HepG2 (cell line): ENCODE data around the gene ROCK1. TPM values are rescaled to one million over a fixed set of nuclear protein-coding genes. Genes with fewer than 3 reads are reported as not detected.

ENCODE experiments used
- ATAC-seq: fragments of 200-7000 bp; cut with Tn5 transposase; 3 replicates; pipeline ENCODE4 v1.9.1; 2020; ENCODE audit warnings: mild to moderate bottlenecking, moderate library complexity
- BruUV-seq: library from RNA; stranded (reverse); fragments of 400-500 nt; replicated peaks from 2 replicates; lab custom pipeline; 2021; lab: Mats Ljungman, UMichigan
- CTCF ChIA-PET: fragments of 300-600 bp; formaldehyde crosslinking; extraction: SDS; loops from one replicate; lab custom pipeline; 2021; ENCODE audit warnings: low total read pairs, inconsistent platforms, low intra/inter-chr PET ratio; lab: Yijun Ruan, JAX
- POLR2A ChIA-PET: fragments of 350-600 bp; sonication (Branson Sonifier 250); formaldehyde crosslinking; loops from one replicate; lab custom pipeline; 2020; ENCODE audit warnings: antibody characterized with exemption, inconsistent platforms; lab: Yijun Ruan, JAX
- DNase-seq: peaks from one replicate; pipeline ENCODE4 v3.0.0-alpha.2; 2015; ENCODE audit warnings: low spot score
- FAIRE-seq: peaks from 3 replicates; lab custom pipeline; 2011; peaks lifted over from hg19 to GRCh38; lab: Jason Lieb, UNC
- H2AFZ ChIP-seq: one replicate; pipeline ENCODE4 v1.6.1; 2011; ENCODE audit warnings: low read length, inconsistent platforms
- H3K27ac ChIP-seq: fragments of 300-600 bp; 3 replicates; pipeline ENCODE4 v1.8.0; 2011; ENCODE audit warnings: mixed run types, mild to moderate bottlenecking, mixed read lengths, low read length, inconsistent platforms; ENCODE audit not compliant: insufficient read depth; ENCODE audit errors: extremely low read length
- H3K27me3 ChIP-seq, 2 experiments: fragments of 200-600 bp in 1 of 2; 2 replicates in 1 of 2; 3 replicates in 1 of 2; pipeline versions ENCODE4 v1.6.0 to v1.8.0; 2011; ENCODE audit warnings: low read length in 2 of 2, mild to moderate bottlenecking in 2 of 2, moderate library complexity in 2 of 2, inconsistent platforms in 1 of 2; ENCODE audit not compliant: insufficient read depth in 2 of 2, control insufficient read depth in 1 of 2
- H3K36me3 ChIP-seq, 2 experiments: fragments of 200-600 bp in 1 of 2; replicated peaks in 1 of 2; 2 replicates in 1 of 2; 3 replicates in 1 of 2; pipeline versions ENCODE4 v1.5.1 to v1.8.0; 2011; ENCODE audit warnings: low read length in 2 of 2, inconsistent platforms in 1 of 2; ENCODE audit not compliant: insufficient read depth in 2 of 2, control insufficient read depth in 1 of 2
- H3K4me1 ChIP-seq: 2 replicates; pipeline ENCODE4 v1.5.1; 2012; ENCODE audit warnings: low read length, inconsistent platforms; ENCODE audit not compliant: insufficient read depth
- H3K4me2 ChIP-seq: 2 replicates; pipeline ENCODE4 v1.6.0; 2011; ENCODE audit warnings: low read depth, low read length, inconsistent platforms
- H3K4me3 ChIP-seq, 3 experiments: fragments of 200-600 bp in 1 of 3; sonication (generic), shearing (Covaris generic) in 1 of 3; replicated peaks in 1 of 3; 2 replicates each; pipeline ENCODE4 v1.5.1; 2011 to 2016; ENCODE audit warnings: low read length in 3 of 3, inconsistent platforms in 2 of 3, low read depth in 2 of 3, mild to moderate bottlenecking in 2 of 3, control low read depth in 1 of 3, mixed read lengths in 1 of 3; ENCODE audit not compliant: insufficient read depth in 1 of 3
- H3K79me2 ChIP-seq: one replicate; pipeline ENCODE4 v1.6.1; 2011; ENCODE audit warnings: low read length, inconsistent platforms; ENCODE audit not compliant: insufficient read depth
- H3K9ac ChIP-seq: 2 replicates; pipeline ENCODE4 v1.6.0; 2011; ENCODE audit warnings: mild to moderate bottlenecking, low read depth, low read length, inconsistent platforms; ENCODE audit not compliant: insufficient read depth
- H3K9me3 ChIP-seq: 2 replicates; pipeline ENCODE4 v1.5.1; 2012; ENCODE audit warnings: mild to moderate bottlenecking, low read length
- H4K20me1 ChIP-seq: 2 replicates; pipeline ENCODE4 v1.6.0; 2011; ENCODE audit warnings: inconsistent platforms, mild to moderate bottlenecking, low read length, moderate library complexity; ENCODE audit not compliant: insufficient read depth
- GLI4 ChIP-seq: sonication (generic); formaldehyde crosslinking; IDR thresholded peaks from 2 replicates; pipeline ENCODE4 v1.5.1; 2020; ENCODE audit warnings: missing genetic modification reagents, mild to moderate bottlenecking, moderate library complexity, borderline replicate concordance
- HMGA1 ChIP-seq: sonication (generic); formaldehyde crosslinking; conservative IDR thresholded peaks from 2 replicates; pipeline ENCODE4 v1.4.0; 2020; ENCODE audit warnings: missing genetic modification reagents
- NFAT5 ChIP-seq: sonication (generic); formaldehyde crosslinking; IDR thresholded peaks from 2 replicates; pipeline ENCODE4 v1.4.0; 2020; ENCODE audit warnings: missing genetic modification reagents
- NR1H2 ChIP-seq: sonication (generic); formaldehyde crosslinking; IDR thresholded peaks from 2 replicates; pipeline ENCODE4 v1.8.1; 2022; ENCODE audit warnings: low read depth, missing genetic modification reagents, borderline replicate concordance
- ONECUT2 ChIP-seq: sonication (generic); formaldehyde crosslinking; IDR thresholded peaks from 2 replicates; pipeline ENCODE4 v1.4.0; 2020; ENCODE audit warnings: missing genetic modification reagents
- RFXANK ChIP-seq: IDR thresholded peaks from 2 replicates; pipeline ENCODE4 v1.6.1; 2016
- ZBTB21 ChIP-seq: sonication (generic); formaldehyde crosslinking; IDR thresholded peaks from 2 replicates; pipeline ENCODE4 v1.4.0; 2020; ENCODE audit warnings: missing genetic modification reagents
- ZNF256 ChIP-seq: sonication (generic); formaldehyde crosslinking; conservative IDR thresholded peaks from 2 replicates; pipeline ENCODE4 v1.4.0; 2020; ENCODE audit warnings: missing genetic modification reagents
- ZNF260 ChIP-seq: sonication (generic); formaldehyde crosslinking; IDR thresholded peaks from 2 replicates; pipeline ENCODE4 v1.4.0; 2020; ENCODE audit warnings: missing genetic modification reagents, low read depth, mild to moderate bottlenecking, borderline replicate concordance
- ZNF768 ChIP-seq: sonication (generic); formaldehyde crosslinking; IDR thresholded peaks from 2 replicates; pipeline ENCODE4 v1.4.0; 2020; ENCODE audit warnings: missing genetic modification reagents
- ZNF891 ChIP-seq: sonication (generic); formaldehyde crosslinking; IDR thresholded peaks from 2 replicates; pipeline ENCODE4 v1.5.0; 2020; ENCODE audit warnings: mild to moderate bottlenecking, missing genetic modification reagents
- WGBS: methylation state at CpG from one replicate; pipeline ENCODE4 v1.1.6; 2017; ENCODE audit warnings: low lambda C conversion rate; 5-methylcytosine and 5-hydroxymethylcytosine counted together
- in situ Hi-C: cut with HindIII; loops from 2 replicates; pipeline ENCODE4 v1.10.0; 2017; ENCODE audit warnings: low pct_unique_long_range_greater_than_20kb; ENCODE audit not compliant: extremely low pct_ligation_motif_present
- intact Hi-C: fragments of 100-400 bp; cut with micrococcal nuclease; formaldehyde crosslinking; loops from one replicate; pipeline ENCODE4 v1.10.0; 2022; ENCODE audit not compliant: unreplicated experiment
- polyA plus RNA-seq, 8 experiments: library from polyadenylated mRNA; depleted of rRNA in 3 of 8; stranded (reverse) in 7 of 8; unstranded in 1 of 8; fragments of >200 nt; fragmentation: Illumina TruSeq in 4 of 8; extraction: Trizol in 4 of 8; gene quantifications; 2 replicates each; pipeline versions ENCODE4 v1.2.1 to v1.2.3, GENCODE V29; 2011 to 2016; ENCODE audit warnings: low read depth in 4 of 8, missing spikeins in 1 of 8, mixed read lengths in 1 of 8; ENCODE audit not compliant: insufficient read depth in 1 of 8
- total RNA-seq, 5 experiments: library from RNA; depleted of rRNA; stranded (reverse); fragments of >200 nt; fragmentation: Illumina TruSeq; extraction: Trizol; gene quantifications; 2 replicates each; pipeline ENCODE4 v1.2.3, GENCODE V29; 2016; ENCODE audit warnings: low read depth in 1 of 5
- TF ChIP-seq, protein P1 (sequence below): sonication (generic); formaldehyde crosslinking; conservative IDR thresholded peaks from 2 replicates; pipeline ENCODE4 v1.8.1; 2023; ENCODE audit warnings: missing genetic modification reagents

ROCK1 gene
- total and polyA plus RNA-seq, 2 of the 13 experiments (the other 11 are each of a cell fraction or from before 2014, with no cell fraction given): 10.5 to 27.2 TPM

GRCh38 chr18:21040466-21040865, 71.1 kb downstream of the ROCK1 start:
- POLR2A ChIA-PET: no interaction called here

More at GRCh38 chr18:21040466-21040865, 71.1 kb downstream of the ROCK1 start:
- in situ Hi-C loops: no loop called here
- H3K4me3 ChIP-seq: no peak overlapping the region
- DNase-seq (no peak), ATAC-seq (no peak), FAIRE-seq (no peak)
- no TSS peak for BruUV-seq
- CTCF ChIA-PET: no interaction called here
- H3K79me2 ChIP-seq: no peaks in the 10 kb centered on the region
- no peak overlapping the region for H3K9ac ChIP-seq
- intact Hi-C loops: no loop called here
- no peak overlapping the region for H2AFZ ChIP-seq
- TF ChIP-seq ONECUT2 (no peak), RFXANK (no peak), ZNF768 (no peak), HMGA1 (CRISPR knock-in tag) (no peak), GLI4 (CRISPR knock-in tag) (no peak), ZNF891 (no peak), ZNF256 (CRISPR knock-in tag) (no peak), NR1H2 (no peak), ZBTB21 (CRISPR knock-in tag) (no peak), NFAT5 (CRISPR knock-in tag) (no peak), ZNF260 (CRISPR knock-in tag) (no peak)
- TF ChIP-seq, protein P1, sequence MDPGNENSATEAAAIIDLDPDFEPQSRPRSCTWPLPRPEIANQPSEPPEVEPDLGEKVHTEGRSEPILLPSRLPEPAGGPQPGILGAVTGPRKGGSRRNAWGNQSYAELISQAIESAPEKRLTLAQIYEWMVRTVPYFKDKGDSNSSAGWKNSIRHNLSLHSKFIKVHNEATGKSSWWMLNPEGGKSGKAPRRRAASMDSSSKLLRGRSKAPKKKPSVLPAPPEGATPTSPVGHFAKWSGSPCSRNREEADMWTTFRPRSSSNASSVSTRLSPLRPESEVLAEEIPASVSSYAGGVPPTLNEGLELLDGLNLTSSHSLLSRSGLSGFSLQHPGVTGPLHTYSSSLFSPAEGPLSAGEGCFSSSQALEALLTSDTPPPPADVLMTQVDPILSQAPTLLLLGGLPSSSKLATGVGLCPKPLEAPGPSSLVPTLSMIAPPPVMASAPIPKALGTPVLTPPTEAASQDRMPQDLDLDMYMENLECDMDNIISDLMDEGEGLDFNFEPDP (CRISPR knock-in tag): no peak
- H3K36me3 ChIP-seq: peaks cover 1 to 14% of the 10 kb centered on the region in 2 experiments; a peak in 4 of 5 replicates
- 100% methylated on average over 2 of the region's 2 CpGs for WGBS
- H3K4me2 ChIP-seq: no peak overlapping the region
- no peaks in the 10 kb centered on the region; a peak in 1 of 5 replicates for H3K27me3 ChIP-seq
- H3K4me1 ChIP-seq: no peaks in the 10 kb centered on the region
- no peaks in the 10 kb centered on the region for H3K9me3 ChIP-seq
- no peak overlapping the region for H3K27ac ChIP-seq
- no peaks in the 10 kb centered on the region for H4K20me1 ChIP-seq
